Stimulated activated naive CD8-positive, alpha-beta T cell treated with anti-CD3 and anti-CD28 coated beads, Interleukin-15, Interleukin-2, amounts not matched to agents 100 U/mL and 50 U/mL, for 24 hours (primary cell): ENCODE measurements around the gene RBKS.

Experiments
- ATAC-seq: fragments of 150-1000 bp; cut with Tn5 transposase; one replicate; pipeline ENCODE4 v1.10.0; 2021
- DNase-seq: peaks from one replicate; pipeline ENCODE4 v3.0.0; 2021

The RBKS gene

DNA sequence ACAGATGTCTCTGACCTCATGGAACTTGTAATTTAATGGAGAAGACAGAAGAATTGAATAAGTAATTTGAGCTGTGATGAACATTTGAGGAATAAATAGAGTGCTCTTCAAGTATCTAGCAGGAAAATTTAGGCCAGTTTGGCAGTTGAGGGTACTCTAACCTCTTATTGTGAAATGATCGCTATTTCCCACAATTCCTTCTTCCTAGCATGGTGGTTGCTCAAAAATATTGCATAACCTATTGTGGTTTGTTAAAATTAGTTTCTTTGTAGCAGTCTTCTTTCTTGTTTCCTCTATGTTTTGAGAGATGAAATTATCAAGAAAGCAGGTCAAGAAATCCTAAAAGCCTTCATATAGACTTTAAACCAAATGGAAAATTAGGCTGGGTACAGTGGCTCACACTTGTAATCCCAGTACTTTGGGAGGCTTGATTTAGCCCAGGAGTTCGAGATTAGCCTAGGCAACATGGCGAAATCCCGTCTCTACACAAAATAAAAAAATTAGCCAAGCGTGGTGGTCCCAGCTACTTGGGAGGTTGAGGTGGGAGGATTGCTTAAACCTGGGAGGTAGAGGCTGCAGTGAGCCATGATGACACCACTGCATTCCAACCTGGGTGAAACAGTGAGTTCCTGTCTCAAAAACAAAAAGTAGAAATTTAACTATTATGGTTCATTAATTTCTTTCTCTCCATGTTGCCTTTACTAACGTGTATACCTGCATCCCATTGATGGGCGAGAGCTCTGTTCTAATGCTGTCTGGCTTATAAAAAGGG, 58.7 kb downstream of the RBKS start:
- ATAC-seq = no peak
- DNase-seq = no peak

DNA sequence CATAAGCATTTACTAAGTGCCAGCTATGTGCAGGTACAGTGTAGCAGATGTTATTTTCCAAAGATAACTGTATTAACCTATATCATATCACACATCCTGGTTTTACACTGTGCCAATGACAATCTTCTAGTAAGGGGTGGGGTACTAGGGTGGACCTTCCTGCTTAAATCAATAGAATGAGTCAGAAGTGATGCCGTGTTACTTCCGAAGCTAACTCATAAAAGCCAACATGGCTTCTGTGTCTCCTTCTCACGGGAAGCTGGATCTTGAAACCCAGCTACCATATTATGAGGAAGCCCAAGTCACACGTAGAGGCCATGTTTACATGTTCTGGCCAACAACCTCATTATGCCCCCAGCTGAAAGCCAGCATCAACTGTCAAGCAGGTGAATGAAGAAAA, 59.5 kb downstream of the RBKS start:
- DNase-seq = no peak
- no peak for ATAC-seq

DNA sequence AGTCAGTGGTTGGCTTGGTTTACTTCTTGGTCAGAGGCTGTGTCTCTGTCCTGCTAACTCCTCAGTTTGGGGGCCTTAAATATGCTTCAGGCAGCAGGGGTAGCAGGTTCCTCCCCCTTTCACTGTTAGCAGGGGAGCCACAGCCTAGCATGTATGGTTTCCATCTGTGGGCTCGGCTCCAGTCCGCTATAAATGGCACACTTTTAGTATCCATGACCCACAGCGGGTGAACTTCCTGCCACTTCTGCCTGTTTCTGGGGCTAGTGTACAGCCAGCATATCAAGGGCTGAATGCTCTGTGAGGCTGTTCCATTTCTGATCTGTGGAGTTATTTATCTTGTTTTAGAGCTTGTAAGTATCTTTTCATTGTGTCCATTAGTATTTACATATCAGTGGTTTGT, 60.4 kb downstream of the RBKS start:
- ATAC-seq (no peak), DNase-seq (no peak)

DNA sequence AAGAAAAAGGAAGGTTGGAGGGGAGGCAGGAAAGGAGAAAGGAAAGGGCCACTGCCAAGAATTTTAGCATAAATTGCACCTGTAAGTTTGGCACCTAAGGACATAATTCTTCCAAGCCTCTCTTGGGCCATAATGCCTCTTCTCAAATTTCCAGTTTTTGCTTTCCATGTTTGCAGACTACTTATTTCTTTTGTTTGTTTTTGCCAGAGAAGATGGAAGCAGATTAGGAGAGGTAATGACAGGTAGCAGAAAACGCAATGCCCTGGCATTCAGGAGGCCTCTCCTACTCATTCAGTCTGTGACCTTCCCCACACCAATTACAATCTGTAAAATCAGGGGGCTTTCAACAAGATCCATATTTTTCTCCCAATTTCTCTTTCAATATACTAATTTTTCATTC, 61.9 kb downstream of the RBKS start:
- DNase-seq = no peak
- no peak for ATAC-seq

DNA sequence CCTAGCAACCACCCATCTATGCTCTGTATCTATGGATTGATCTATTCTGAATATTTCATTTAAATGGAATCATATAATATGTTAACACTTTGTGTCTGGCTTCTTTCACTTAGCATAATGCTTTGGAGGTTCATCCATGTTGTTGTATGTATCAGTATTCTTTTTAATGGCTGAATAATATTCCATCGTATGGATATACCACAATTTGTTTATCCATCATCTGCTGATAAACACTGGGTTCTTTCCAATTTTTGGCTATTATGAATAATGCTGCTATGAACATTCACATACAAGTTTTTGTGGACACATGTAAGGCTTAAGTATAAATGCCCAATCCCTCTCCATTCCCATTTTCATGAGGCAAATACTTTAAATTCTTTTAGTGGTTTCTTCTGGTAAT, 65.8 kb downstream of the RBKS start:
- ATAC-seq (no peak), DNase-seq (no peak)

DNA sequence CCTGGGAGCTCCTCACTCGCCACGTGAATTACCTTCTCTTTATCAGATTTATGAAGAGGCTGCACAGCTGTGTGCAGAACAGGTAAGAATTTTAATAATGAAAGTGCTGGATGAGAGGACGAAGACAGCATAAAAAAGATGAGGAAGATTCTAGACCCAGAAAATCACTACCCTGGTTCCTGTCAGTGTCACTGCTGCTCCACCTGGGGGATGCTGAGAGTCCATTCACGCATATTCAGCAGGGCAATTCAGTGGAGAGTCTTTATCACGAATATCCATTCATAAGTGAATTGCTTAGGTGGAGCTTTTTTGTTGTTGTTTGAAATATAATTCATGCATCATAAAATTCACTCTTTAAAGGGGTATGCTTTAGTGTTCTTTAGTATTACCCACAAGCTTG, 66.6 kb downstream of the RBKS start:
- ATAC-seq (no peak), DNase-seq (no peak)

DNA sequence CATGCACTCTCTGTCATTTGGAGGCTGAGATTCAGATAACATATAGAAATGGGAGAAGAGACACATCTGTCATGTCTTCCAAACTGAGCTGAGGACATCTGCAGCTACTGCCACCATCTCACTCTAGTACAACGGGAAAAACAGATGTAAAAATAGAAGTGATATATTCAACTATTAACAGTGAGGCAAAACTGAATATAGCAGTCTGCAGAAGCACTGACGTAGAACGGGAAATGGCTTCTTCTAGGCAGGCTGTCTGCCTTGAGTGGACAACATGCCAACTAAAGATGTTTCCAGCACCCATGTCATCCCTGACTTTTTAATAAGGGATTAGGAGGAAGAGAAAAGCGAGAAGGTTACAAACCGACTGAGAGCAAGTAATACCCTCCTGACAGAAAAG, 67.1 kb downstream of the RBKS start:
- DNase-seq (no peak), ATAC-seq (no peak)

DNA sequence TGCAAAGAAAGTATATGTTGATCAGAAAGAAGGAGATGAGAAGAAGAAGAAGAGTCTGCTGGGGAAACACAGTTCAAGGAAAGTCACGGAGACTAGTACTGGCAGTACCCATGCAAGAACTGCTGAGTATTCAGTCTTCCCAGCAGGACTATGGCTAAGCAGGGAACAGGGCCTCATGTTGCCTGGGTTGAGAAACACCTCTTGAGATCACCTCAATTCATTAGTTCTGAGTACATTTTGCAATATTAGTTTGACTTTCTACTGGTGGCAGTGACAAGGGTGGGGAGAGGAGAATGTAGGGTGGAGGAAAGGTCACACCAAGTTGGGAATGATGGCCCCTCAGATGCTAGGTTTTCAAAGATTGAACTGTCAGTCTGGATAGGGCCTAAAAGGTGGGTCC, 68.1 kb downstream of the RBKS start:
- no peak for DNase-seq
- no peak for ATAC-seq

DNA sequence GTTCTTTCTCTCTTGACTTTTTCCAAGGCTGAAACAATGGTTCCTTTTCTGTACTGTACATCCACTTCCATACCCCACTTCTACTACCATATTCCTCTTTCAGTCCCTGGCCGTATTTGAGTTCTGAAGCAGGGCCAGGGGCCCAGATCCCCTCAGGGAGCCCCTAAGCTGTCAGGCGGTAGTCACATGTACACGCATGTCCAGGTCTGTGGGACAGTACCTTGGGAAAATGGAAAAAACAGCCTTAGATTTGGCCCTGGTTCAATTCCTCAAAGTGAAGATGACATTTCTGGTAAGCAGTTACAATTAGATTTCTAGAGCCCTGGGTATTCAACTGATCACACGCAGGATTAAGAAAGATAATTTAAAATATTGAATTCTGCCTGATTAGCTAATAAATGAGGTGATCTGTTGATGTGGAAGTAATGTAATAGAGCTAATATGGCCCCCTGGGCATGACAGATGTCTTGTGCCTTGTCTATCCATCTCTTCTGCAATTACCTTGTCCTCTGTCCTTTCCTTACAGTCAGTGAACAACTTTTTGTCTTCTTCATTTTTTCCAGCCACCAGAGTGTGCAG, 74.2 kb downstream of the RBKS start:
- no peak for ATAC-seq
- DNase-seq = no peak

DNA sequence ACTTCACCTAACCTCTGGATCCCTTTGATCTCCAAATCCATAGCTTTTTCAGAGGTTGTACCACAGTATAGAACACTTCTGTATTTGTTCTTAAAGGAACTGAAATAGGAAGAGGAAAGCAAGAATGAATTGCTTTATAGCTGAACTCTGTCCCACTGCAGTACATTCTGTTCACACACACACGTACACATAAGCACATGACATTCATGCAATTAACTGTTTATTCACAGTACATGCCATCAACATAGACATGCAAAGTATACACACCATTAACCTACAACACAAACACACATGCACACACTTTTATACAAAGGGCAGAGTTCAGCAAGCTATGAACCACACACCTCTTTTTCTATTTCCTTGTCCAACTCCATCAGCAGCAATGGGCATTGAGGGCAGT, 75.4 kb downstream of the RBKS start:
- DNase-seq (no peak), ATAC-seq (no peak)

DNA sequence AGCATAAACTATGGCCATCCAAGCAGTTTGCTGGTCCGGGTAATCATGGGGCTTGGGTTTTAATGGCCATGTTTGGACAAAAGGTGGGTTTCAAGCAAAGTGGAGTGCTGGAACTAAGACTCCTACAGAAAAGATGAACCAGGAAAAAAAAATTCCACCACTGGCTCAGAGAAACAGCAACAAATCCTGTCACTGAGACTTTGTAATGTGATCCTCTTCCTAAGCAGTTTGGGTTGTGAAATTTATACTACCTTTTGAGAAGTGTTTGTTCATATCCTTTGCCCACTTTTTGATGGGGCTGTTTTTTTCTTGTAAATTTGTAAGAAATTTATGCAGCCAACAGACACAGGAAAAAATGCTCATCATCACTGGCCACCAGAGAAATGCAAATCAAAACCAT, 78.4 kb downstream of the RBKS start:
- DNase-seq = no peak
- no peak for ATAC-seq

DNA sequence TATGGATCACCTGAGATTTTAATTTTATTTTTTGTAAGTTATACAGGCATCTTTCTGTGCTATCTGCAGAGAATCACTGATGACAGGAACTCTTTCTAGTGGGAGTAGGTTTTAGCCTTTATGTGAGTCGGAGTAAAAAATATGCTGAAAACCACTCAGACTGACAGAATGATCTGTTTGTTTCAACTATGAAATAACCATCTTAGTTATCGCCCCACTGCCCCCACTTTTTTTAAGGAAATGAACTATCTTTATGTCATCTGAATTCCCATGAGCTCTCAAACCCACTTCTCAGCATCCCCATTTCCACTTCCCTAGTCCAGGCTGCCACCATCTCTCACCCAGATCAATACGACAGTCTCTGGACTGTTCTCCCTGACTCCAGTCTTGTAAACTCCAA, 79.7 kb downstream of the RBKS start:
- DNase-seq (no peak), ATAC-seq (no peak)

DNA sequence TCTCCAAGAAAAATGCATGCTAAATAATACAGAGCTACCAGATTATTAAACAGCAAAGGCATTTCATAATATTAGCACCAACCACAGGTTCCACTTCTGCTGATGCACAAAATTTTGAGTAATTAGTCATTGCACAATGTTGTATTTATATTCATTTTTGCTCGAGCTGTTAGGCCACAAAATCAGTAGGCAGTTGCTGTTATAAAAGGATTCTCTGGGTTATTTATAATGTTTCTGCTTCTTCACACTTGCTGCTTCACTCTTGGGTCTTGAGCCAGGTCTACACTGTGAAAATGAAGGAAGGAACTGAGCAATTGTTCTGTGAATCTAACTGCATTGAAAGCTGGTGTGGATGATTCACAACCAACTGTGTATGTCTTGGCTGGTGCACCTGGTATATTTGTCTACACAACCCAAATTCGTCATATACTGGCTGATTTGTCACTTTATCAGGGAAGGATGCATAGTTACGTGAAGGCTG, 80.4 kb downstream of the RBKS start:
- no peak for ATAC-seq

DNA sequence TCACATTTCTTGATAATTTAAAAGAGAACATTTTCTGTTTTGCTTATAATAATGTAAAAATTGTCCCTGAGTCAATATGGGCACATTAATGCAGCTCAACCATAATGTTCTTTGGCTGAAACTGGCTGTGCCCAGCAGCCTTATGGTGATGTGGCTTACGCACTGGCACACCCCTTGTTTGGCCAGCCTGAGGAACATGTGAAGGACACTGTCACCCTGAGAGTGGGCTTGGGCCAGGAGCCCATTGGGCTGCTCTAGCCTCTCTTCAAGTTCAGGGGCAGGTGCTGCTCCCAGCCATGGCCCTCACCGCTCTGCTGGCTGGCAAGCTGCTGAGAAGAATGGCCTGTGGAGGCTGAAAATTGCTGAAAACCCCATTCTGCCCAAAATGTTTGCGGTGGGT, 81.2 kb downstream of the RBKS start:
- no peak for ATAC-seq
- DNase-seq = no peak

More for the DNA sequence above, 80.4 kb downstream of the RBKS start:
- DNase-seq = no peak

DNA sequence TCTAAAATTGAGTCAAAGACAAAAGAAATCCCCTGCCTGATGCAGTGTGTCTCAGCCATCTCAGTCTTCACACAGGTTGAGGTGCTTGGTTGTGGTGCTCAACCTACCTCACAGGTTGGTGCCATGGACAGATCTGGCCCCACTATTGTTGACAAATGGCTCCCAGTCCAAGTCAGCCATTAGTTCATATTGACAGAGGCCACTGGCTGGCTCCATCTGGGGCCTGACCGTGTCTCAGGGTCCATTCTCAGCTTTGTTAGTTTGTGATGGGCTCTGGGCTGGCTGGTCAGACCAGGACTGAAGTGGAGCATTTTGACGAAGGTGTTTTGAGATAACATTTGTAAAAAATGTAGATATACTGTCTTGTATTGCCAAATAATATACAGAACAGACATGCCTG, 81.8 kb downstream of the RBKS start:
- no peak for ATAC-seq
- DNase-seq = no peak

DNA sequence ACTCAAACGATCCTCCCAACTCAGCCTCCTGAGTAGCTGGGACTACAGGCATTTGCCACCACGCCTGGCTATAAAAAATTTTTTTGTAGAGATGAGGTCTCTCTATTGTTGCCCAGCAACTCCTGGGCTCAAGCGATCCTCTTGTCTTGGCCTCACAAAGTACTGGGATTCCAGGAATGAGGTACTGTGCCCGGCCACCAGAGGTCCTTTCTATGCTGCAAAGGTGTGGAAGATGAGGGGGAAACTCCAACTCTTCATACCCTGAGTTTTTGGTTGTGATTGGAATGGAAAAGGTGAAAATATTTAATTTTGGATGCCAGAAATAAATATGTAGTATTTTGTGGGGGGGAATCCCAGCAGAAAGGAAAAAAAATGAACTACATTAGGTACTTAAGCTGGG, 82.7 kb downstream of the RBKS start:
- peak; percentile 19 for DNase-seq

DNA sequence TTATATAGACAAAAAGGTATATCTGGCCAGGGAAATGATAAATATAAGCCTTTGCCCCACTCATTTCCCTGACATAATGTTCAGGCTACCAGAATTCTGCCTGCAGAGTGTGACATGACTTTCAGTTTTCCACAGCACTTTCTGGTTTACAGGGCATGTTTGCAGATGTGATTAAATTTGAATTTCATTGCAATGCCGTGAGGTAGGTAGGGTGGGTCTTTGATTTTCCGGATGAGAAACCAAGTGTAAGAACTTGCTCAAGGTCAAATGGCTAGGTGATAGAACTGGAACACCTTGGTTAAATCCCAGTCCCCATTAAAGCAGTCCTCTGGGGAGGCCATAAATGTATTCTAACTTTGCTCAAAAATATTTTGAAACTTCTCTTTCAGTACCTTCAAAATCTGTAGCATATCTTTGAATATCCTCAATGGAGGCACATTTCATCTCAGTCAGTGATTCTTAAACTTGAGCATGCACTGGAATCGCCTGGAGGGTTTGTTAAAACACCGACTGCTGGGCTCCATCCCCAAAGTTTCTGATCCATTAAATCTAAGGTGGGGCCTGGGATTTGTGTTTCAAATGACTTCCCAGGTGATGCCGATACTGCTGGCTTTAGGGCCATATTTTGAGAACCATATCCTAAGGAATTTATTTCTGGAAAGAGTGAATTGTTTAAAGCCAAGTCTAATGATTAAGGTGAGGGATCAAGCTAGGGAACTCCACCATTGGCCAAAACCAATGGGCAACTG, 83.7 kb downstream of the RBKS start:
- no peak for ATAC-seq
- DNase-seq = no peak

More for the DNA sequence above, 82.7 kb downstream of the RBKS start:
- ATAC-seq = no peak

DNA sequence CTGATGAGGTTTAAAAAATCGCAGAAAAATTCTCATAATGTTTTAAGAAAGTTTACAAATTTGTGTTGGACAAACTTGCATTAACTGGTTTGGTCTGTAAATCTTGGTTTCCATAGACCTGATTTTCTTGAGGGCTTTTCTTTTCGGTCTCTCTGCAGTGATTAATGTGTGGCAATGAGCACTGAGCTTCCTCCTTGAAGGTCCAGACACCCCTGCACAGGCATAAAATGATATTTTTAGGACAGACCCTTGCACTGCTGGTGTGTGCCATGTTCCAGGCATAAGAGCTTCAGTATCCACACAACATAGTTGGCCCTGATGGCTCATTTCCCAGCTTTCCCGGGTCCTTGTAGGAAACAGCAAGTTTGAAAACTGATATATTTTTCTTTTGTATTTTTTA, 85.0 kb downstream of the RBKS start:
- ATAC-seq (no peak), DNase-seq (no peak)

DNA sequence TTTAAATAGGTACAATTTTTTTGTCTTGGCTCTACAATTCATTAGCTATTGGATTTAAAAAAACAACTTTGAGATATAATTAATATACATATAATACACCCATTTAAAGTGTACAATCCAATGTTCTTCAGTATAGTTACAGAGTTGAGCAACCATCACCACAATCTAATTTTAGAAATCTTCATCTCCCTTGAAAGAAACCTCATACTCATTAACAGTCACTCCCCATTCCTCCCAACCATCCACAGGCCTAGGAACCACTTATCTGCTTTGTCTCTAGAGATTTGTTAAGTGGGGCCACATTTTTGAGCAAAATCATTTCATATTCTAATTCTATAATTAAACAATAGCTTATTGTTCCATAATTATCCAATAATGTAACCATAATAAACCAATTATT, 86.0 kb downstream of the RBKS start:
- ATAC-seq (no peak), DNase-seq (no peak)

DNA sequence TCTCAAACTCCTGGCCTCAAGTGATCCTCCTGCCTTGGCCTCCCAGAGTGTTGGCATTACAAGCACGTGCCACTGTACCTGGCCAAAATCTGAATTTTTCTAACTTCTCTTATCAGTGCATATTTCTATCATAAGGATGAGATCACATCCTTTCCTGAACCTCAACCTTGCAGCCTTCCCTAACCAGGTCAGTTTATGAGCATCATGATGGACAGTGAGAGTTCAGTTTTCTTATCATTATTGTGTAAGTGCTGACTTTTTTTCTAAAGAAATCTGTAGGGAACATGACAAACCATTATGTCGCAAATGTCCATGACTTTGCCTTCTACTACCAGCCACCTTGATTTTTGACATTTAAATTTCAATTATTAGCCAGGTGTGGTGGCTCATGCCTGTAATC, 87.1 kb downstream of the RBKS start:
- no peak for ATAC-seq
- DNase-seq = no peak

DNA sequence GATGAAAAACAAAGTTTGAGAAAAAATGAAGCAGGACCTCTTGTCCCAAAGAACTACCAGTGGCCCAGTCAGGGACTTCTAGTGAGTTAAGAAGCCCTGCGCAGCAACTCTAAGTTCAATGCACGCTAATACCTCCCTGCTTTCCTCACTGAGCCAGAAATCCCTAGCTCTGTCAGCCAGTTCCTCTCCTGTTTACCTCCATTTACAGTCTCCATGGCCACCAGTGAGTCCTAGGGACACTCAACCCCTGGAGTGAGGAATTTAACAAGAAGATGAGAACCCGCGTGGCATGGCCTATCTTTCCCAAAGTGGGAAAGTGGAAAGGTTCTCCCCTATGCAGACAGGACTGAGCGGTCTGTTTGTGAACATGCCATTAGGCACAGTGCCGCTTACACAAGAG, 87.6 kb downstream of the RBKS start:
- no peak for ATAC-seq

DNA sequence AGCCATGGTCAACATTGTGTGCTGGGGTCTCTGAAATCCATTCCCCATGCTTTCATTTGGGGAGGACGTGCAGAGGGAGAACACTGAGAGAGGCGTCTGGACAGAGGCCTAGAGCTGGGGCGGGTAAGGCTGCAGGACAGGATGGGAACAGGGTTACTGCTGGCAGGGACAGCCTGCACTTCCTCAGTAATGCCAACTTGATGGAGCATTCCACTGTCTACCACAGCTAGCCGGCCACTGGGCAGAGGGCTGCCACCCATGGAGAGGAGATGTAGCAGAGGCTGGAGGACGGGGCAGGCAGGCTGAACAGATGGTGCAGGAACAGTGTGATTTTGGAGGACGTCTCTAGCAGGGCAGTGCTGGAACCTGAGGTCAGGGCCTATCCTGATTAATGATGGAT, 89.3 kb downstream of the RBKS start:
- ATAC-seq (no peak), DNase-seq (no peak)

More for the DNA sequence above, 87.6 kb downstream of the RBKS start:
- no peak for DNase-seq

DNA sequence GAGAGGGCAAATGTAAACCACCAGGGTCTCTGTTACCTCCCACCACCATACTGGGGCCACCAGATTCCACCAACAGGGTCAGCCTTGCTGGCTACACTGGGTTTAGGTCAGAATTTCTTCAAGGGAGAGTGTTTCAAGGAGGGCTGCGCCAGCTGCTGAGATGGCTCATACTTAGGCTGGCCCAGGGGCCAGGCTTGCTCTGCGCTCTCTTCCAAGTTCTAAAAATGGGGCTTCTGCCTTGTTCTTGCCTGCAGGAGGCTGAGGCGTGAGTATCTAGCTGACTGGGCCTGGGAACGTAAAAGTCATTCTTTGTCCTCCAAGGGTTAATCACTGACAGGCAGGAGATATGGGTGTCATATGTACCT, 90.6 kb downstream of the RBKS start:
- no peak for ATAC-seq

More for the DNA sequence above, 90.6 kb downstream of the RBKS start:
- no peak for DNase-seq
